Fibroblast of lung (primary cell): ENCODE data around the gene RBM45. TPM values are rescaled to one million over a fixed set of nuclear protein-coding genes. Genes with fewer than 3 reads are reported as not detected.

Source experiments
- DNase-seq, 2 donors: peaks; one replicate each; pipeline versions ENCODE4 v3.0.0 to v3.0.0-alpha.2; 2010; ENCODE audit warnings: low read depth in 2 of 2
- H2AFZ ChIP-seq: 2 replicates; pipeline ENCODE4 v1.5.1; 2012; ENCODE audit warnings: low read length, control low read depth, inconsistent platforms
- H3K27ac ChIP-seq: 2 replicates; pipeline ENCODE4 v1.5.1; 2011; ENCODE audit warnings: low read length, control low read depth; ENCODE audit not compliant: insufficient read depth
- H3K27me3 ChIP-seq: 2 replicates; pipeline ENCODE4 v1.5.1; 2011; ENCODE audit warnings: mild to moderate bottlenecking, low read length; ENCODE audit not compliant: control insufficient read depth, insufficient read depth
- H3K36me3 ChIP-seq: 2 replicates; pipeline ENCODE4 v1.5.1; 2011; ENCODE audit warnings: low read length; ENCODE audit not compliant: control insufficient read depth, insufficient read depth
- H3K4me1 ChIP-seq: 2 replicates; pipeline ENCODE4 v1.5.1; 2011; ENCODE audit warnings: low read length; ENCODE audit not compliant: control insufficient read depth, insufficient read depth; ENCODE audit errors: extremely low read depth
- H3K4me2 ChIP-seq: 2 replicates; pipeline ENCODE4 v1.5.1; 2011; ENCODE audit warnings: low read length, control low read depth; ENCODE audit not compliant: insufficient read depth; ENCODE audit errors: extremely low read depth
- H3K4me3 ChIP-seq, 4 experiments: fragments of 200-600 bp in 1 of 4; sonication (generic) in 1 of 4; replicated peaks in 1 of 4; 2 replicates each; pipeline ENCODE4 v1.5.1; 2011 to 2016; ENCODE audit warnings: low read length in 4 of 4, low read depth in 3 of 4, mild to moderate bottlenecking in 3 of 4, control low read depth in 2 of 4, inconsistent platforms in 1 of 4, mixed read lengths in 1 of 4; ENCODE audit not compliant: insufficient read depth in 1 of 4; ENCODE audit errors: control extremely low read depth in 1 of 4
- H3K79me2 ChIP-seq: 2 replicates; pipeline ENCODE4 v1.5.1; 2012; ENCODE audit warnings: mild to moderate bottlenecking, low read length, inconsistent platforms; ENCODE audit not compliant: control insufficient read depth, insufficient read depth
- H3K9ac ChIP-seq: 2 replicates; pipeline ENCODE4 v1.5.1; 2011; ENCODE audit warnings: mild to moderate bottlenecking, low read length, control low read depth; ENCODE audit not compliant: insufficient read depth
- H3K9me3 ChIP-seq: 2 replicates; pipeline ENCODE4 v1.5.1; 2012; ENCODE audit warnings: low read depth, low read length; ENCODE audit not compliant: control insufficient read depth, insufficient read depth
- H4K20me1 ChIP-seq: 2 replicates; pipeline ENCODE4 v1.5.1; 2011; ENCODE audit warnings: low read length; ENCODE audit not compliant: control insufficient read depth, insufficient read depth; ENCODE audit errors: extremely low read depth
- CTCF ChIP-seq, 2 donors: IDR thresholded peaks in 1 of 2; conservative IDR thresholded peaks in 1 of 2; 1 replicate in 1 of 2; 2 replicates in 1 of 2; pipeline ENCODE4 v1.5.1; 2011 to 2012; ENCODE audit warnings: low read length in 2 of 2, control low read depth in 1 of 2, inconsistent platforms in 1 of 2, low read depth in 1 of 2, mild to moderate bottlenecking in 1 of 2
- EZH2 ChIP-seq: IDR thresholded peaks from 2 replicates; pipeline ENCODE4 v1.5.1; 2012; ENCODE audit warnings: low read length, control low read depth, mild to moderate bottlenecking; ENCODE audit errors: missing control alignments
- polyA plus RNA-seq, 2 donors: library from polyadenylated mRNA; depleted of rRNA in 1 of 2; stranded (reverse) in 1 of 2; unstranded in 1 of 2; fragments of >200 nt; gene quantifications; 2 replicates each; pipeline ENCODE4 v1.2.1, GENCODE V29; 2011 to 2012; ENCODE audit warnings: missing spikeins in 1 of 2
- total RNA-seq: library from RNA; depleted of rRNA; stranded (reverse); fragments of >200 nt; gene quantifications from 2 replicates; pipeline ENCODE4 v1.2.1, GENCODE V29; 2014

Gene RBM45
- total and polyA plus RNA-seq, 2 donors (not counting 1 experiment from before 2014, with no cell fraction given) = 22.8 to 23.5 TPM

GRCh38 chr2:178115271-178115670 lies 3.0 kb downstream of the RBM45 start:
- H2AFZ ChIP-seq = no peak overlapping the region
- H3K9ac ChIP-seq = no peak overlapping the region
- H3K4me2 ChIP-seq = no peak overlapping the region
- no peak overlapping the region for H3K4me3 ChIP-seq
- peaks cover 9% of the 10 kb centered on the region for H3K79me2 ChIP-seq
- no peaks in the 10 kb centered on the region for H4K20me1 ChIP-seq
- H3K4me1 ChIP-seq = no peaks in the 10 kb centered on the region
- H3K27ac ChIP-seq = no peak overlapping the region
- DNase-seq = no peak
- H3K27me3 ChIP-seq = no peaks in the 10 kb centered on the region
- no peak for TF ChIP-seq CTCF (conservative IDR thresholded peaks at IDR 0.05 in 1 of 2, IDR thresholded peaks at IDR 0.05 in 1 of 2; ENCODE audit: low read depth in 1 of 2, low read length in 2 of 2)
- TF ChIP-seq EZH2 = no peak
- H3K9me3 ChIP-seq = no peaks in the 10 kb centered on the region
- no peaks in the 10 kb centered on the region for H3K36me3 ChIP-seq

DNA sequence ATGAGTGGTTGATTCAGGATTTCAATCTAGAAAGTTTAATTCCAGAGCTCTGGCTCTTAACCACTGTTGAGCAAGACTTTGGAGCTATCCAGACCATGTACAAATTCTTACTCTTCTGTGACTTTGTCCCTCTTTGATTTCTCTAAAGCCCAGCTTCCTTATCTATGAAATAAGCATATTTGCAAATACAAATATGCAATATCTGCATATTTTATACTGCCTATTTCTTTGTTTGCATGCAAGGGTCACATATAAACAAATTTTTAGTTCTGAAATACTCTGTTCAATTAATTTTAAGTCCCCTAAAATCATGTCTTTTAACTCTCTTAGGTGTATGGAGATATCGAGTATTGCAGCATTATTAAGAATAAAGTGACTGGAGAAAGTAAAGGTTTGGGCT lies 5.5 kb downstream of the RBM45 start:
- Histone ChIP-seq H3K27ac (no peak overlapping the region), H3K79me2 (peaks cover 5% of the 10 kb centered on the region), H3K27me3 (no peaks in the 10 kb centered on the region), H3K4me2 (no peak overlapping the region), H2AFZ (no peak overlapping the region), H3K9me3 (no peaks in the 10 kb centered on the region), H3K9ac (no peak overlapping the region), H3K4me1 (no peaks in the 10 kb centered on the region), H3K36me3 (no peaks in the 10 kb centered on the region), H4K20me1 (no peaks in the 10 kb centered on the region), H3K4me3 (no peak overlapping the region)
- TF ChIP-seq EZH2 (no peak), CTCF (conservative IDR thresholded peaks at IDR 0.05 in 1 of 2, IDR thresholded peaks at IDR 0.05 in 1 of 2; ENCODE audit: low read depth in 1 of 2, low read length in 2 of 2) (no peak)
- no peak for DNase-seq

DNA sequence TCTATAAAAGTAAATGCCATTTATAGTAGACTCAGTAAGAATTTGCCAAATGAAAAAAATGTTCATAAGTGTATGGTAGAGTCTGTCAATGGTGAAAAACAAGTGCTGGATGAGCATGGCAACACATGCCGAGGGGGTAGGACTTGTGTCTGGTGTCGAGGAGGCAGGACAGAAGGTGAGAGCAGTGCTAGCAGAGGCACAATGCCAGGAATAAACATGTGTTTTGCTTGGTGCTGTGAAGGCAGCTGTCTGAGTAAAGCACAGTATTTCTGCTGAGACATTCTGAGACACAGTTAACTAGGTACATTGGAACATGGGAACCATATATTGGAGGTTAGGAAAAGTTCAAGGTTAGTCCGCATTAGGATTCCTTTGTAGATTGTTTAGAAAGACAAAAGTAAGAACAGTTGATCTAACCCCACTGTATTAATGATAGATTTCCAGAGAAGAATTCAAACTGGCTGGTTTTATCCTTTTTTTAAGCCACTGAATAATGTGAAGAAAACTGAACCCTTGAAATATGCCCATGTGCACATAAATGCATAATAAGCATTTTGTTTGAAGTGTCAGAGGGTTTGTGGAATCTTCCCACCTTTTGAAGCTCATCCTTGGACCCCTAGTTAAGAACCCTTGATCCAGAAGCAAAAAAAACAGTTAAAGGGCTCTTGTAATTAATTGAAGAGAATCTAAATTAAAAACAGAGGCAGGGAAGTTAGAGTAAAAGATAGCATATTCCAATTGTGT lies 7.1 kb downstream of the RBM45 start:
- H3K4me3 ChIP-seq = no peak overlapping the region
- H3K36me3 ChIP-seq = no peaks in the 10 kb centered on the region
- no peaks in the 10 kb centered on the region for H3K9me3 ChIP-seq
- H3K9ac ChIP-seq = no peak overlapping the region
- no peak overlapping the region for H3K4me2 ChIP-seq
- no peaks in the 10 kb centered on the region for H3K27me3 ChIP-seq
- no peak overlapping the region for H3K27ac ChIP-seq
- H3K4me1 ChIP-seq = no peaks in the 10 kb centered on the region
- H3K79me2 ChIP-seq = no peaks in the 10 kb centered on the region
- TF ChIP-seq CTCF (conservative IDR thresholded peaks at IDR 0.05 in 1 of 2, IDR thresholded peaks at IDR 0.05 in 1 of 2; ENCODE audit: low read depth in 1 of 2, low read length in 2 of 2) = no peak
- no peak for TF ChIP-seq EZH2
- H4K20me1 ChIP-seq = no peaks in the 10 kb centered on the region
- H2AFZ ChIP-seq = no peak overlapping the region
- DNase-seq = no peak
